ENCODE measurements around the gene GSE1.

Gene GSE1

GRCh38 chr16:85592700-85593493 lies 20.2 kb upstream of the GSE1 start:
- TF ChIP-seq CTCF (conservative IDR thresholded peaks at IDR 0.05; ENCODE audit: low read depth, low read length): no peak
- no peak overlapping the region for H3K4me3 ChIP-seq (ENCODE audit: low read length)
- no peak for DNase-seq (ENCODE audit: low read depth)

GRCh38 chr16:85593494-85594221 lies 19.5 kb upstream of the GSE1 start:
- no peak for TF ChIP-seq CTCF (conservative IDR thresholded peaks at IDR 0.05; ENCODE audit: low read depth, low read length)
- peak; percentile 67 for DNase-seq (ENCODE audit: low read depth)
- H3K4me3 ChIP-seq (ENCODE audit: low read length): no peak overlapping the region

- H3K4me3 ChIP-seq (ENCODE audit: low read length): no peak overlapping the region
- TF ChIP-seq CTCF (conservative IDR thresholded peaks at IDR 0.05; ENCODE audit: low read depth, low read length): no peak
- DNase-seq (ENCODE audit: low read depth): no peak
Observed at GRCh38 chr16:85594273-85594977, 18.7 kb upstream of the GSE1 start.

- no peak for DNase-seq (ENCODE audit: low read depth)
- H3K4me3 ChIP-seq (ENCODE audit: low read length): no peak overlapping the region
- TF ChIP-seq CTCF (conservative IDR thresholded peaks at IDR 0.05; ENCODE audit: low read depth, low read length): no peak
Observed at GRCh38 chr16:85594978-85595661, 18.0 kb upstream of the GSE1 start.

GRCh38 chr16:85595812-85596502 lies 17.2 kb upstream of the GSE1 start:
- DNase-seq (ENCODE audit: low read depth): no peak
- no peak overlapping the region for H3K4me3 ChIP-seq (ENCODE audit: low read length)
- TF ChIP-seq CTCF (conservative IDR thresholded peaks at IDR 0.05; ENCODE audit: low read depth, low read length): no peak

- H3K4me3 ChIP-seq (ENCODE audit: low read length): no peak overlapping the region
- no peak for DNase-seq (ENCODE audit: low read depth)
- TF ChIP-seq CTCF (conservative IDR thresholded peaks at IDR 0.05; ENCODE audit: low read depth, low read length): no peak
Observed at GRCh38 chr16:85598141-85598540, 15.0 kb upstream of the GSE1 start.
